GM21529 (cell line): ENCODE results near the gene UNCX.
"Not testable (repeated sequence)": the region's sequence is repeated elsewhere in the genome, so short reads cannot be mapped to it uniquely, and the experiment has no call there.

Experiments
- ATAC-seq: cut with Tn5 transposase; IDR thresholded peaks from one replicate; pipeline ENCODE4 v1.9.1; 2021; ENCODE audit not compliant: unreplicated experiment

Gene UNCX

DNA sequence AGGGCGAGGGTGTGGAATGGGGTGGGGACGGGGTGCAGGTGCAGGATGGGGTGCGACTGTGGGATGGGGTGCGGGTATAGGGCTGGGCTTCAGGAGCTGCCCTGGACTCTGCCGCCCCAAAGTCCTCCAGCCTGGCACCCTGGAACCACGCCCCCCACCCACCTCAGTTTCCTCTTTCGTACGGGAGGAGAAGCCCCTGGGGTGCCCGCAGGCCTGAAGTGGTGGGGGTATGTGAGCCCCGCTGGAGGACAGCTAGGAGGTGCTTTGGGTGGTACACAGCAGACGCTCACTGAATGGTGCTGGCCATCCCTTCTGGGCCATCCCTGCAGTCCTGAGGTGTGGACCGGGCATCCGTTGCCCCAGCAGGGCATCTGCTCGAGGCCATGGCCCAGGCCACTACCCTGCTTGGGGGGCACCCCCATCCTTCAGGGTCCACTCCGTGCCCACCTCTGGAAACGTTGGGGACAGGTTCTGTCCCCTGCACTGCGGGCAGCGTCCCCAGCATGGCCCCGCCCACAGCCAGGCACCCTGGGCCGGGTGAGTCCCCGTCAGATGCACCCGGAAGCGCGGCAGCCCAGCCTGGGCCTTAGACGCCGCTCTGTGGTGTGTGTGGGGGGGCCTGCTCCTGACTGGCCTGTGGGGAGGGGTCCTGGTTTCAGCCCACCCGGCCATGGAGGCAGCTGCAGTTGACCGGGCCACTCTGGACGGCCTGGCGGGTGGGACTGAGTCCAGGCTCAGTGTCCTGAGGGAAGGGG lies 41.6 kb downstream of the UNCX start:
- no peak for ATAC-seq

DNA sequence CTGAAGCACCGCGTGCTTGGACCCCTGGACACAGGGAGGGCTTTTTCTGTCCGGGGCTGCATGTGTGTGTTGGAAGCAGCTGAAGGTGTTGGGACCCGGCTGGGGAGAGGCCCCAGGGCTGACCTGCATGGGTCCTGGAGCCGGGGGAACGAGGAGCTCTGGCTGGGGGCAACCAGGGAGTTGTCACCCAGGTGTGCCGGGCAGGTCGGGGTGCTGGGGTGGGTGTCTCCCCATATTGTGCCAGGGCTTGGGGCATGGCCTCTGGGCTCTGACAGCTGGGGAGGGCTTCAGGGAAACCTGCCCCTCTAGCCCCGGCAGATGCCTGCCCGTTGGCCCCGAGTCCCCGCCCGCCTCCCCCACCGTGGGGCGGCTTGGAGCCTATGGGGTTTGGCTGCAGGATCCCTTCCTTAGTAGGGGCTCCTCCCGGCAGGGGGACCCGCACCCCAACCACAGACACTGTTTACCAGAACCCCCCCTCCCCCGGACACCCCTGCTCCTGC lies 42.3 kb downstream of the UNCX start:
- ATAC-seq: no peak

DNA sequence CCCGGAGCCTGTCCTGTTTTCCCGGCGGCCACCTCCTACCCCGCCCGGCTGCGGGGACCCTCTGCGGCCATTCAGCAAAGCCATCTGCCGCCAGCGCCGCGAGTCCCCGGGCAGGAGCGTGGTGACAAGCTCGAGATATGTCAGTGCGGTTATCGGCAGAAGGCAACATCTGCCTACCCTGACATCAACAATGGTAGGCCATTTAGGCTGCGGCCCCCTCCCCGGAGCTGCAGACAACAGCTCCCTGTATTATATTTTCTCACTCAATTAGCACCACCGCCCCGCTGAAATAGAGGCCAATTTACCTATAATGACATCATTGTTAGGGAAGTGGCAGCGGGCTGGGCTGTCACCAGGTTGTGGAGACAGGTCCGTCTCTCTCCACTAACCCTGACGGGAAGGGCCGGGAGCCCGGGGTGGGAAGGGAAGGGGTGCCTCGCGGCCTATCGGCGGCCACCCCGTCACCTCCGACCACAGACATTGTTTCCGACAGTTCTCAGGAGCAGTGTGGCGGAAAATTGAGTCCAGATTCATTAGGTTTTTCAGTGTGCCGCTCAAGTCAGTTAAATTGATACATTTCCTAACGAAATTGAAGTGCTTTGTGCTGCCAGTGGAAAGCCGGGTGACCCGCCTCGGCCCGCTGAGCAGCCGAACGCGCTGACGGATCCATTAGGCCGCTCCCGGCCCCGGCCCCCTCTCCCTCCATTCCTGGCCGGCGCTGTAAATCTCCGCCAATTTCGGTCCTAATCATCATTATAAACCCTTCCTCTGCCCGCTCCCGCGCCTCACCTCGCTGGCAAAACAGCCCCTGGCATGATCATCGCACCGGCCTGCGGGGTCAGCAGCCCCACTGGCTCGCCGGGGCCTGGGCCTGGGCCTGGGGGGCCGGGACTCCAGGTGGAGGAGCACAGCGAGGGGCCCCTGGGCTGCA lies 43.0 kb downstream of the UNCX start:
- ATAC-seq: no peak

DNA sequence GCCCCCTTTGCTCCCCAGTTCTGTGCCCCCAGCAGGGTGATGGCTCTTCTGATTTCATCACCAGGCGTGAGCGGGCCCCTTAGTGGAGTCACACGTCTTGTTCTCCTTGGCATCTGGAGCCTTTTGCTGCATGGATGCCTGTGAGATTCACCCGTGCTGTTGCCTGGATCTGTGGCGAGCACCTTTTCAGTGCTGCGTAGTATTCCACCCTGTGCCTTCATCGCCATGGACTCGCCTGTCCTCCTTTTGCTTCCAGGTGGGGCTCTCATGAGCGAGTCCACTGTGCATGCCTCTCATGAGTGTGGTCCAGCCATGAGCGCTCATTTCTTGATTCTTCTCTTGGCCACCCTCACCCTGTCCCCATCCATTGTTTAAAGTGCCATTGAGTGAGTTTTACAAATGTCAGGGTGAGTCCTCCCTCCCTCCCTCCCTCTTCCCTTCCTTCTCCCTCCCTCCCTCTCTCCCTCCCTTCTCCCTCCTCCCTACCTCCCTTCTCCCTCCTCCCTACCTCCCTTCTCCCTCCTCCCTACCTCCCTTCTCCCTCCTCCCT lies 44.0 kb downstream of the UNCX start:
- no peak for ATAC-seq

DNA sequence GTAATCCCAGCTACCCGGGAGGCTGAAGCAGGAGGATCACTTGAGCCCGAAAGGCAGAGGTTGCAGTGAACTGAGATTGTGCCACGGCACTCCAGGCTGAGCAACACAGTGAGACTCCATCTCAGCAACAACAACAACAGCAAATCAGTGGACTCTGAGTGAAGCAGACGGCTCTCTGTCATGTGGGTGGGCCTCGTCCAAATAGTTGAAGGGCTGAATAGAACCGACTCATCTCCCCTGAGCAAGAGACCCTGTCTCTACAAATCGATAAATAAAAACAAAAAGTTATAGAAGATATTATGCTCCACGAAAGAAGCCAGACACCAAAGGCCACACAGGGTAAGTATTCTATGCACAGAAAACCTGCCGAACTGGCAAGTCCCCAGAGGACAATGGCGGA lies 45.9 kb downstream of the UNCX start:
- ATAC-seq: no peak

DNA sequence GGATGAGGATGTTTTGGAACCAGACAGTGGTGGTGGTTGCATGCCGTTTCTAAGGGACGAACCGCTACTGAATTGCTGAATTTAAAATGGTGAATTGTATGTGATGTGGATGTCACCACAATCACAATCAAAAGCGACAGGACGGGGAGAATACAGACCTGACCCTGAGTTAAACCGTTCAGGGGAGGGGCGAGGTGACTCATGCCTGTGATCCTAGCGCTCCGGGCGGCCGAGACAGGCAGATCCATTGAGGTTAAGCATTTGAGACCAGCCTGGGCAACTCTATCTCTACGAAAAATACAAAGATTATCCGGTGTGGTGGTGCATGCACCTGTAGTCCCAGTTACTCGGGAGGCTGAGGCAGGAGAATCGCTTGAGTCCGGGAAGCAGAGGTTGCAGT lies 46.4 kb downstream of the UNCX start:
- no peak for ATAC-seq

DNA sequence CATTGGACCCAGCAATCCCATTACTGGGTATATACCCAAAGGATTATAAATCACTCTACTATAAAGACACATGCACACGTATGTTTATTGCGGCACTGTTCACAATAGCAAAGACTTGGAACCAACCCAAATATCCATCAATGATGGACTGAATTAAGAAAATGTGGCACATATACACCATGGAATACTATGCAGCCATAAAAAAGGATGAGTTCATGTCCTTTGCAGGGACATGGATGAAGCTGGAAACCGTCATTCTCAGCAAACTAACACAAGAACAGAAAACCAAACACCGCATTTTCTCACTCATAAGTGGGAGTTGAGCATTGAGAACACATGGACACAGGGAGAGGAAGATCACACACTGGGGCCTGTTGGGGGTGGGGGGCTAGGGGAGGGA lies 47.2 kb downstream of the UNCX start:
- not testable (repeated sequence) for ATAC-seq

DNA sequence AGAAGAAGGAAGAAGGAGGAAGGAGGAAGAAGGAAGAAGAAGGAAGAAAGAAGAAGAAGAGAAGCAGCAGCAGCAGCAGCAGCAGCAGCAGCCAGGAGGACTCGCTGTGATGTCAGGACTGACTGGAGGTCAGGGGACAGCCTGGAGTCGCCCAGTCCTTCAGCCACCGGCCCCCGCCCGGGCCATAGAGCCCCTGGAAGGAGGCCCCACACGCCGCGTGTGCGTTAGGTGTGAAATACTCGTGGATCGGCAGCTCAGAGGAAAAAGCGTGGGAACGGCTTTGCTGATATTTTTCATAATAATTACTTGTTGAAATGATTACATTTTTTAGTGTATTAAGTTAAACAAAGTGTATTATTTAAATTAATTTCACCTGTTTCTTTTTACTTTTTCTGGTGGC lies 48.4 kb downstream of the UNCX start:
- no peak for ATAC-seq

DNA sequence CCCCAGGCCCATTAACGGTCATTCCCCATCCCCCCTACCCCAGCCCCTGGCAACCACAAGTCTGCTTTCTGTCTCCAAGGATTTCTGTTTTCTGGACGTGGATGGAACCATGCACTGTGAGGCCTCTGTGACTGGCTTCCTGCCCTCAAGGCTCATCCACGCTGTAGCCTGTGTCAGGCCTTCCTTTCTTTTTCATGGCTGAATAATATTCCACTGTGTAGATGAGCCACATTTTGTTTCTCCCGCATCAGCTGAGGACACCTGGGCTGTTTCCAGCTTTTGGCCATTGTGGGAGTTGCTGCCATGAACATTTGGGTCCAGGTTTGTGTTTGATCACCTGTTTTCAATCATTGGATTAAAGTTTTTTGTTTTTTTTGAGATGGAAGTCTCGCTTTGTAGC lies 50.0 kb downstream of the UNCX start:
- ATAC-seq: no peak

DNA sequence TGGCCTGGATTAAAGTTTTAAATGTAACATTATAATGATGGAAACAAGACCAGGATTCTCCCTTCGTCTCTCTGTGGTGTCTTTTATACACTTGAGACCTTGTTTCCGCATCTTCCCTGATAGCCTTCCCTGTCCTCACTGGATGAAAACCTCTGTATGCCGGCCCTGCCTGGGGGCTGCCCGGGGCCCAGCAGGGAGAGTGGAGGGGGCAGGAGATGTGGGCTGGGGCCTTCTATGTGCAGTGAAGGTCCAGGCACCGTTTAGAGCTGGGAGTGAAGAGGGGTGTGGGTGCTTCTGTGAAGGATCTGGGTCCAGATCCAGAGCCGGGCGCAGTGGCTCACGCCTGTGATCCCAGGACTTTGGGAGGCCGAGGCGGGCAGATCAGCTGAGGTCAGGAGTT lies 50.7 kb downstream of the UNCX start:
- ATAC-seq: no peak

DNA sequence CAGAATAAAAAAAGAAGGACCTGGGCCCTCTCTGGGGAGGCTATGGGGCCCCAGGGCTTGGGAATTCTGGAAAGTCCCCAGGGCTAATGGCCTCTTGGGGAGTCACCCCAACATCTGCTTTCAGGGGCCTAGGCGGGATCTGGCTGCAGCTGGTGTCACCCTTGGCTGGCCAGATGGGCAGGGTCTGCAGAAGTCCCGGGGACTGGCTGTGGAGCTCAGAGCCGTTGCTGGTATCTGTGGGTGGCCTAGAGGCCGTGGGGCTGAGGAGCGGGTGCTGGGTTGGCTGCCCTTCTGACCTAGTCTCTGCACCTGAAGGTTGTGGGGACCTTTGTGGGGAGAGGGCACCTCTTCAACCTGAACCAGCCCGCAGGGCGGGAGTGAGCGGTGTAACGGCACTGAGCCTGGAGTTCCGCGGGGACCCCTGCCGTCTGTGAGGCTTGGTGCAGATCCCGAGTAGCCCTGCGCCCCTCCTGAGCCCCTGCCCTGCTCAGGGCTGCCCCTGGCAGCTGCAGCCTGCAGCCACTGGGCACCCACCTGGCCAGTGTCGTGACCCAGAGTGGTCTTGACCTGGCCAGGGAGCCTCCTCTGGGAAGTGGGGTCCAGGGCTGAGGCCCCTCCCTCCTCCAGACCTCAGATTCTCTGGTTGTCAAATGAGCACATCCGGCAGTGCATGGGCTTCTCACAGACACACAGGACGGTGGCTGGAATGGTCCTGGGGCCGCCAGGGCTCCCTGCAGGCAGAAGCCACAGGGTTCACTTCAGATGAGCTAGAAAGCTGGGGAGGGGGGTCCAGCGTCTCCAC lies 51.5 kb downstream of the UNCX start:
- ATAC-seq: no peak

DNA sequence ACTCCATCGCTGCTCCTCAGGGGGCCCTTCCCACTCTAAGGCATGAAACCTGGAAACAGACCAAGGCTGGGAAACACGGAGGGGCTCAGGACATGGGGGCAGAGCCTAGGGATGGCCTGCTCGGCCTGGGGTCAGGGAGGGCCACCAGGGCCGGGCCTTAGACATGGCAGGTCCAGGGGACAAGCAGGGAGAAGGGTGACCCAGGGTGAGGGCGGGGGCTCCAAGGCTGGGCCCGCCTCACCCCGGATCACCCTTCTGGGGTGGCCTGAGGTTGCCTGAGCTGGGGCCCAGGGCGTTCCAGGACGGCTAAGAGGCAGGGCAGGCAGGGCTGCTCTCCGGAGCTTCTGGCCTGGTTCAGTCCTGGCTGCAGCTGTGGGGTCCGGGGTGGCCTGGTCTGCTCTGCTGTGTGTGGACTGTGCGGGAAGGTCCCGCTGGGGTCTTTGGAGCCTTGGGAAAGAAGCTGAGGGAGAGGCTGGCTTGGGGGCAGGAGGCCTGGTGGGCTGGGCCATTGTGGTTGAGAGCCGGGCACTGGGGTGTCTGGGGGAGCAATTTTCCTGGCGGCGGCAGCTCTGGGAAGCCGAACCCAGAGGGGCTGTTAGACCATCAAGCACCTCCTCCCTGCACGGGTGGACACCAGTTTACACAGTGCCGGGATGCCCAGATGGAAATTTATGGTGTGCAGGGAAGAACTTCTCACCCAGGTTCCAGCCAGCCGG lies 52.2 kb downstream of the UNCX start:
- ATAC-seq: no peak

DNA sequence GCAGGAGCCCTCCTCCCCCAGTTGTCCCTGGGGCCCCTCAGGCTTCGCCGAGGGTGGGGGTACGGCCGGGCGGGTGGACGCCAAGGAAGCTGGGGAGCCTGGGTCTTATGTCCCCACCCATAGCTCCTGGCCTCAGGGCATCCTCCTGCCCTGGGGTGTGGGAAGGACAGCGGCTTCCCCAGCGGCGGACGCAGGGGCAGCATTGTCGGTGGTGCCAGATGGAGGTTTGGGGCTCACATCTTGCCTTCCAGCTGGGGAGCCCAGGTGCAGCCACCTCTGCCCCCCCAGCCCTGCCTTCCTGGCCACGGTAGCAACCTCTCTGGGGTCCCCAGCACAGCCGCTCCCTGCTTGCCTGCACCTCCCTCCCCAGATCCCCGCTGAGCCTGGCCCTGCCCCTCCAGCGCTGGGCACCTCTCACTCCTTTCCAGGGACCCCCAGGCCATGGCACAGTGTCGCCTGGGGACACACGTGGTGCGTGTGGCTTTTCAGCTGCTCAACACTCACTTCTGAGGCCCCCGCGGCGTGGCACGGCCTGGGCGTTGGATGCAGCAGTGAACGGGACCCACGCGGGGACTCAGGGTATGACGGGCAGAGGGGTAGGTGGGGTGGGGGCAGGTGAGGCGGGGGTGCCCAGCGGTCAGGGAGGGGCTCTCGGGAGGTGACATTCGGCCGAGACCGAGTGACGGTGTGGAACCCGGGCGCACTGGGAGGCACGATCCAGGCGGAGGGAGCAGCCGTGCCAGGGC lies 53.1 kb downstream of the UNCX start:
- no peak for ATAC-seq
